Breast epithelium (tissue), 3 donors: ENCODE data around the gene NPTX1.

Source experiments
- CTCF ChIP-seq, 3 donors: fragments of 450-650 bp; IDR thresholded peaks; one replicate each; pipeline ENCODE4 v1.5.1; 2016 to 2017; ENCODE audit warnings: antibody characterized with exemption in 3 of 3, mild to moderate bottlenecking in 3 of 3, moderate library complexity in 3 of 3
- POLR2AphosphoS5 ChIP-seq, 3 donors: sonication (generic); formaldehyde crosslinking; IDR thresholded peaks; one replicate each; pipeline ENCODE4 v1.6.1; 2017; ENCODE audit warnings: antibody characterized with exemption in 3 of 3

- no peak for TF ChIP-seq POLR2AphosphoS5 (IDR thresholded peaks at IDR 0.05)
- no peak for TF ChIP-seq CTCF (IDR thresholded peaks at IDR 0.05)
Observed at GRCh38 chr17:80443498-80443897, 32.9 kb downstream of the NPTX1 start.
